HG03103 (cell line): Measurements from ENCODE around the gene CRYL1.

Source experiments
- ATAC-seq: cut with Tn5 transposase; IDR thresholded peaks from one replicate; pipeline ENCODE4 v1.9.1; 2021; ENCODE audit warnings: low read depth; ENCODE audit not compliant: unreplicated experiment

The CRYL1 gene

GRCh38 chr13:20388184-20388583, 137.5 kb downstream of the CRYL1 start:
- no peak for ATAC-seq

DNA sequence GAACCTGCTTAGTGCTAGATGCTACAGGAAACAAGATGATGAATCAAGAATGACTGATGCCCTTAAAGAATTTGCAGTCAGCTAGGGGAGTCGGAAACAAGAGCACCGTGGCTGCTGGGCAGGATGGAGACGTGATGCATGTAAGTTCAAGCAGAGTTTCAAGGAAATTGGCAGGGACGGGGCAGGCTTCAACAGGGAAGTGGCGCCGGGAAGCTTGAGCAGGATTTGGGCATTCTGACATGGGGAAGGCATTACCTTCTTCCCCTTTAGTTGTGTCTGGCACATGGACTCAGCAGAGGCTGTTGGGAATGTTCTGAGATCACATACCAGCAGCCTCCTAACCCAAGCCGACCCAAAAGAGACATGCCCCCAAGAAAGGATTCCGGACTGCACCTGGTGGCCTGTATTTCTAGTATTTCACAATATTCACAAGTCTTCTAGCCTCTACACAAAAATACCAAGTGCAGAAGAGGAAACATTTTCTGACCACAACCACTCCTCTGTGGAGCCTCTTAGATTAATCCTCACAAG, 138.2 kb downstream of the CRYL1 start:
- ATAC-seq: no peak

DNA sequence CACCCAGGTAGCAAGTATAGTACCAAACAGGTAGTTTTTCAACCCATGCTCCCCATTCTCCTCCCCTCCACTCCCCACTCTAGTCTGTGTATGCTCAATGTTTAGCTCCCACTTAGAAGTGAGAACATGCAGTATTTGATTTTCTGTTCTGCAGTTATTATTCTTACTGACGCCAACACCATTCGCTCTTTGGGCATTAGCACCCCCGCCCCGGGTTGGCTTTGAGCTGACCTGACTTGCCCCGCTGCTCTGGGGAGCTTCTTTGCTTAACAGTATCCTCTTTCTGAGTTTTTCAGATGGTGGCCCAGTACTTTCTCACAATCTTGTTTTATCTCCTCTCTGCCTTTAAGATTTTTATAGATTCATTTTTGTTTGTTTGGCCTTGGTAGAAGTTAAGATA, 138.7 kb downstream of the CRYL1 start:
- ATAC-seq: no peak

DNA sequence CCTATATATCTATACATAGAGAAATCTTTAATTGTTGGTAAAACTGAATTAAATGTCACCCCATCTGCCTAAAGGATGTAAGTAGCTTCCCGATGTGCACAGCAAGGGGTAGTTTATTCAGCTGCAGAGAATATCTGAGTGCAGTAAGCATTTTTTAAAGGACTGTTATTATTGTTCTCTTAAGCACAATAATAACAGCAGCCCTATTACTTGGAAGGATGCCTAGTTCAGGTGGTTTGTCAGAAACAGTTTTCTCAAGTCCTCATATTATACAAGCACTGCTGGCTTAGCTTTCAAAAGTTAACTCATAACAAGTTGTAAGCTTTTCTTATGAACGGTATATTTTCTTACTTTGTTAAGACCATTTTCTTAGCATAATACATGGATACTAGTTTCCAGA, 142.6 kb downstream of the CRYL1 start:
- ATAC-seq: no peak

DNA sequence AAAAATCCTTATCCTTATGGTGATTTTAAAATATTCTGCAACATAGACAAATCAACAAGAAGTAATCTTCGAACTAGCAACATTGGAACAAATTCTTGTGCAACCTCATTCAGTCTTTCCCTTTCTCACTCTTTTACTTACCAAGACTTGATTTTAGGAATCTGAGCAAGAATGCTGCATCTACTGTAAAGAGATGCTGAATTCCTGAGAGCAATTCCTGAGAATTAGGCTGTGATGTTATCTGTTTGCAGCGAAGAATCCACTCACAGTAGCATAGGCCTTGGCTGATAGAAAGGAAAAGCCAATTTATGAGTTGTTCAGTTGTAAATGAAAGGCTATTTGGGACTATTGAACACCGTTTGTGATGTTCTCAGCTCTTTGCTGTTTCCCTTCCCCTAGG, 144.3 kb downstream of the CRYL1 start:
- ATAC-seq: no peak

GRCh38 chr13:20378721-20379120, 146.9 kb downstream of the CRYL1 start:
- ATAC-seq: no peak

DNA sequence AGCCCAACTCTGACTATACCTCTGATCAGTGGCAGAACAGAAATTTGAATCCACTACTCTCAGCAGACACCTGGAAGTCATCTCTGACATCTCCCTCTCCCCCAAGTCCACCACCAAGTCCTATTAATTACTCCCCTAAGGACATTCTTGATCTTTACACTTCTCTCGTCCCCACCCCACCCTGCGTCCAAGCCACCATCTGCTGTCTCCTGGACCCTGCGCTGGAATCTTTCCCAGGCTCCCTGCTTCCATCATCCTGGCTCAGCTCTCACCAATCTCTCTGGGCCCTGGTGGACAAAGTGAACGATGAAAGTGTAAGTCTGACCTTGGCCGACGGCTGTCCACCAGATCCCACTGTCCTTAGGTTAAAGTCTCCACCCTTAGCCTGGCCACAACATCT, 147.9 kb downstream of the CRYL1 start:
- ATAC-seq: no peak

GRCh38 chr13:20375871-20376270, 149.8 kb downstream of the CRYL1 start:
- no peak for ATAC-seq

GRCh38 chr13:20373861-20374260, 151.8 kb downstream of the CRYL1 start:
- no peak for ATAC-seq

- no peak for ATAC-seq
These were observed 153.8 kb downstream of the CRYL1 start for GRCh38 chr13:20371825-20372224.

- no peak for ATAC-seq
These were observed 154.7 kb downstream of the CRYL1 start for GRCh38 chr13:20370815-20371421.

DNA sequence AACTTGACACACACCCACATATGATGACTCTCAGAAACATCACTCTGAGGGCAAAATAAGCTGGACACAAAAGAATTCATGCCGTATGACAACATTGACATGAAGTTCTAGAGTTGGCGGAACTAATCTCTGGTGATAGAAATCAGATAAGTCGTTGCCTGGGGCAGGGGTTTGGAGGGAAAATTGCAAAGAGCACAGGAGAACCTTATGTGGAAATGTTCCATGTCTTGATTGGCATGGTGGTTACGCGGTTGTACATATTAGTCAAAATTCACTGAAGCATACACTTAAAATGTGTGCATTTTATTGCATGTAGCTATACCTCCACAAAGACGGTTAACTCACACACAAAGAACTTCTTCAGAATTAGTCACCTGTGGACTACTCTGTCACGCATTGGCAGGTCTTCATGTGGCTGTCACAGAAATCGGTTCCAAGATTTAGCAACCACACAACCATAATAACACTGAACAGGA, 155.7 kb downstream of the CRYL1 start:
- ATAC-seq: no peak

- no peak for ATAC-seq
These were observed 159.6 kb downstream of the CRYL1 start for GRCh38 chr13:20366056-20366455.

GRCh38 chr13:20363603-20364002, 162.1 kb downstream of the CRYL1 start:
- no peak for ATAC-seq

DNA sequence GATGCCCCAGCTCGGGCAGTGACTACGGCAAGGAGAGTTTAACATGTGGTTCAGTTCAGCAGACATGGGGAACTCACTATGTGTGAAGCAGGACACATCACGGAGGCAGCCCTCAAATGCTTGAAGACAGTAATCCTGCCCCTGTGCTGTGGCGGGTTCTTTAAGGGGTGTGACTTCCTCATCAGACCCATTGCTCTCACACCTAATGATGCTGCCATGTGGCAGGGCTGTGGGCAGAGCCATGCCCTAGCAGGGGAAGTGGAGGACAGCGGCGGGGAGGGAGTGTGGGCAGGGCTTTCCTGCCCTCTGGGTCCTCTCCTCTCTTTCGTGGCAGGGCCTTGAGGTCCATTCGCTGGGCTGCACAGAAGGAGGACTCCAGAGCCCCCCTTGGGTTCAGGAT, 162.5 kb downstream of the CRYL1 start:
- no peak for ATAC-seq

DNA sequence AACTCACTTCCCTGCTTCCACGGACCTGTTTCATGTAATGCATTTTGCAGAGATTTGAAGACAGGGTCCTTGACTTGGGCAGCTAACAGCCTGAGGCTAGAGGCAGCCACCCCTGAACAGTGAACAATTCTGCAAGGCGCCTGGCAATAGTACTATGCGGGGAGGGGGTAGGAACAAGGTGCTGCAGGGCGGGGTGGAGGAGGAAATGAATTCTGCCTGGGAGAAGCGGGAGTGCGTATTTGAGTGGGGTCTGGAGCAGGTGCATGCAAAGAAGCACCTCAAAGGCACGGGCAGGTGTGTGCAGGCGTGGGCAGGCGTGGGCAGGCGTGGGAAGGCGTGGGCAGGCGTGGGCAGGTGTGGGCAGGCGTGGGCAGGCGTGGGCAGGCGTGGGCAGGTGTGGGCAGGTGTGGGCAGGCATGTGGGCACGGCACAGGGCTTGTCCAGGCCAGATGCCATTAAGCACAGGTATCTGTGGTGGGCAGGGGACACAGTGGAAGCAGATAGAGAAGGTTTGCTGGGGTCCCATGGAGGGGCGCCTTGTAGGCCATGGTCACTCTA, 163.1 kb downstream of the CRYL1 start:
- no peak for ATAC-seq

GRCh38 chr13:20360835-20361412, 164.7 kb downstream of the CRYL1 start:
- no peak for ATAC-seq

DNA sequence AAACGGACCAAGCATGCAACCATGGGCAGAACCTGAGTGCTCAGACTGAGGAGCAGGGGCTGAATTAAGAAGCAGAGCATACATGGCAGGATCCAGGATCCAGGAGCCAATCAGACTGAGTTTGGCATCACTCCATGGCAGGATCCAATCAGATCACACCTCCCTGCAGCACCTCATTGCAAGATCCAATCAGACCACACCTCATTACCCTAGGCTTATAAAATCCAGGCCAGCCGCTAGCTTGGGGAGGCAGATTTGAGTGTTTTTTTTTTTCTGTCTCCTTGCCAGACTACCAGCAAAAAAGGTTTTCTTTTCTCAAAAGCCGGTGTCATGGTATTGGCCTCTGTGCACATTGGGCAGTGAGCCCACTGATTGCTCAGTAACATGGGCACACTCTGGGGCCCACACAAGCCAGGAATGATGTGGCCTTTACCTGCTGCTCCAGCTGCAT, 165.6 kb downstream of the CRYL1 start:
- no peak for ATAC-seq

DNA sequence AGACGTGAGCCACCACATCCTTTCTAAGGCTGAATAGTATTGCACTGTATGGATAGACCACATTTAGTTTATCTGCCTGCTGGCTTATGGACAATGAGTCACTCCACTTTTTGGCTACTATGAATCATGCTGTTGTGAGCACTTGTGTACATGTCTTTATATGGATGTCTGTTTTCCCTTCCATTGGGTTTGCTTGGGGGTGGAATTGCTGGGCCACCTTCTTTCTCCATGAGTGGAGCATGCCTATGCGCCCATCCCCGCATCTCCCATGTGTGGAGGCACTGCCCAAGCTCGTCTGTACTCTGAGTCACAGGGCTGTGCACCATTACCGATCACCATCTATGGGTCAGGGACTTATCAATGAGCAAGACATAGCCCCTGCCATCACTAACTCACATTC, 166.3 kb downstream of the CRYL1 start:
- ATAC-seq: no peak

GRCh38 chr13:20358022-20358421, 167.6 kb downstream of the CRYL1 start:
- ATAC-seq: no peak

DNA sequence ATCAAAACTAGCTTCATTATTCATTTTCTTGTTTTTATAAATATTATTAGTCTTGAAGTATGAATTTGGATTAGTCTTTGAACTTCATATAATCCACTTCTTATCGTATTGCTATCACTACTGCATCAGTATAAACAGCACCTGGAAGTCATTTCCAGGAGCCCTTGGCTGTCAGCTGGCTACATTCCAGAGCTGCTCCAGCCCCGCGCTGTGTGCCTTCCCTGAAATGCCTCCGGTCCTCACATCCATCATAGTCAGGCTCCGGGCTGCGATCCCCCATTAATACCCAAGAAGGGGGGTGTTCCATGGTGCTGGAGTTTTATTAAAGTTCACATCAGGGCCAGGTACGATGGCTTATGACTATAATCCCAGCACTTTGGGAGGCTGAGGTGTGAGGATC, 169.2 kb downstream of the CRYL1 start:
- ATAC-seq: no peak

- no peak for ATAC-seq
These were observed 170.9 kb downstream of the CRYL1 start for GRCh38 chr13:20354722-20355121.
